ENCODE data around the gene FAM241A.

DNA sequence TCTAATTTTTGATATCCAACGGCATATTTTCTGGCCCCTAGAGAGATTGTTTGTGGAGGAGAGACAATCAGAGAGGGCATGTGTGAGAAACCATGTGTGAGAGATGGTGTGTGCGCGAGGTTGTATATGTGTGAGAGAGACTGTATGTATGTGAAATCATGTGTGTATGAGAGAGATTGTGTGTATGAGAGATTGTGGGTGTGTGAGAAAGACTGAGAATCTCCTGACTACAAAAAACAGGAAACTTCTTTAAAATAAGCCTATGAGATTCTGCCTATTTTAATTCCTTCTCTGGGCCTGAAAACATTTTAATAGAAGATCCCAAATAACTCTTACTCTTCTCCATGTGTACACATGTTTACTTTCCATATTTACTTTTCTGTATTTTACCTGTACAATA lies 1.5 kb upstream of the FAM241A start:
- TF ChIP-seq GABPA (IDR thresholded peaks at IDR 0.05; ENCODE audit: low read depth) (no peak), CTCF (IDR thresholded peaks at IDR 0.05; ENCODE audit: insufficient read depth, low read length) (no peak), POLR2AphosphoS5 (IDR thresholded peaks at IDR 0.05; ENCODE audit: low read depth) (no peak), REST (IDR thresholded peaks at IDR 0.05; ENCODE audit: insufficient replicate concordance, low read depth) (no peak), SPI1 (IDR thresholded peaks at IDR 0.05; ENCODE audit: borderline replicate concordance, low read depth) (no peak)
